HL-60 (cell line): Measurements from ENCODE around the gene LYSMD3.
A peak's percentile ranks its signal among the peaks of the same experiment; 100 is the strongest.
"Not testable (repeated sequence)": the region's sequence is repeated elsewhere in the genome, so short reads cannot be mapped to it uniquely, and the experiment has no call there.

ENCODE experiments used
- DNase-seq, 2 experiments: peaks; one replicate each; pipeline ENCODE4 v3.0.0-alpha.2; 2010 to 2020; ENCODE audit warnings: low read depth in 1 of 2, low spot score in 1 of 2
- H3K27ac ChIP-seq: fragments of 250-450 bp; sonication (Bioruptor Pico); replicated peaks from 2 replicates; pipeline ENCODE4 v1.5.1; 2020; ENCODE audit warnings: mild to moderate bottlenecking, moderate library complexity
- H3K27me3 ChIP-seq: fragments of 250-450 bp; sonication (Bioruptor Pico); 2 replicates; pipeline ENCODE4 v1.5.1; 2021; ENCODE audit warnings: mild to moderate bottlenecking, moderate library complexity; ENCODE audit not compliant: insufficient read depth, poor library complexity, severe bottlenecking
- H3K4me3 ChIP-seq: replicated peaks from 2 replicates; pipeline ENCODE4 v1.5.1; 2011; ENCODE audit warnings: mild to moderate bottlenecking, control low read depth, low read length; ENCODE audit not compliant: insufficient read depth
- GABPA ChIP-seq: IDR thresholded peaks from 2 replicates; pipeline ENCODE4 v1.6.1; 2012; ENCODE audit warnings: low read depth
- POLR2AphosphoS5 ChIP-seq: IDR thresholded peaks from 2 replicates; pipeline ENCODE4 v1.6.1; 2012; ENCODE audit warnings: low read depth
- SPI1 ChIP-seq: IDR thresholded peaks from 2 replicates; pipeline ENCODE4 v1.6.1; 2012; ENCODE audit warnings: low read depth, mild to moderate bottlenecking, borderline replicate concordance
- long read RNA-seq: library from polyadenylated mRNA; unstranded; transcript quantifications from one replicate; pipeline ENCODE4 v2.0.0, GENCODE V29; 2020
- TF ChIP-seq, protein P1 (sequence below): IDR thresholded peaks from 2 replicates; pipeline ENCODE4 v1.6.1; 2012; ENCODE audit warnings: low read depth; ENCODE audit not compliant: insufficient replicate concordance
- TF ChIP-seq, protein P2 (sequence below): IDR thresholded peaks from one replicate; pipeline ENCODE4 v1.5.1; 2011; ENCODE audit warnings: low read length, control low read depth, inconsistent platforms; ENCODE audit not compliant: insufficient read depth

LYSMD3 gene
- long read RNA-seq, full-length matches to known transcripts = 21 of 37 reads
- long read RNA-seq, partial matches to known transcripts = 0 of 37 reads
- long read RNA-seq, other reads (novel, unspliced or antisense) = 16 of 37 reads

DNA sequence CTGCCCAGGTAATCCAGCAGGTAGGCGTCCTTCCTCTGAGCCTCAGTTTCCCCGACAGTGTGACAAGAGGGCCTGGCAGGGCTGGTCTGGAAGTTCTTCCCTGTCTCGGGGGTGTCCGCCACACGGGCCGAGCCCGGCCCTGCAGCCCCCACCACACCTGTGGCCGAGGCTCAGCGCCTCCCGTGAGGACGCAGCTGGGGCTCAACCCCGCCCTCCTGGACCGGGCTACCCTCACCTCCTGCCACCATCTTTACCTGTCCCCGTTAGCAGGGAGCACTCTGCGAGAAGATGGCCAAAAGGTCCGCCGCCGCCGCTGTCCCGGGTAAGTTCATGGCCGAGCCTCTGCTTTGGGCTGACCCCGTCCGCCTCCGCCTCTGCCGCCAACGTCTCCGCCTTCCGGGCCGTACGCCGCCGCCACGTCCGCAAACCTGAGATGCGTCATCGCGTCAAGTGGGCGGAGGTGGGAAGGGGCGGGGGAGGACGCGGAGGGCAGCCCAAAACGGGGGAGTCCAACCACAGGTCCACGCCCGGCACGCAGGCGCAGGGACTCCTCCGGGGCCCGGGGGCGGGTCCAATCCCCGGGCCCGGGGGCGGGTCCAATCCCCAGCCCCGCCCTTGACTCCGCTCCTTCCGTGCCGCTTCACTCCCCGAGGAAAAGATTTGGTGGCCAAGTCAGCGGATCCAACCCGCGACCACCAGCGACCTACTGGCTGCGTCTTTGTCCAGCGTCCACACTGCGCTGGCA lies at the start of gene LYSMD3:
Gene LYSMD3, minus strand, starts transcription at position 391 of the 745 bp plus-strand sequence. CDS start 4,295 bp downstream, outside the sequence.
- TF ChIP-seq POLR2AphosphoS5 = peak; percentile 59; the same call in 1 of the 2 replicates
- no peak for TF ChIP-seq GABPA
- TF ChIP-seq, protein P1, sequence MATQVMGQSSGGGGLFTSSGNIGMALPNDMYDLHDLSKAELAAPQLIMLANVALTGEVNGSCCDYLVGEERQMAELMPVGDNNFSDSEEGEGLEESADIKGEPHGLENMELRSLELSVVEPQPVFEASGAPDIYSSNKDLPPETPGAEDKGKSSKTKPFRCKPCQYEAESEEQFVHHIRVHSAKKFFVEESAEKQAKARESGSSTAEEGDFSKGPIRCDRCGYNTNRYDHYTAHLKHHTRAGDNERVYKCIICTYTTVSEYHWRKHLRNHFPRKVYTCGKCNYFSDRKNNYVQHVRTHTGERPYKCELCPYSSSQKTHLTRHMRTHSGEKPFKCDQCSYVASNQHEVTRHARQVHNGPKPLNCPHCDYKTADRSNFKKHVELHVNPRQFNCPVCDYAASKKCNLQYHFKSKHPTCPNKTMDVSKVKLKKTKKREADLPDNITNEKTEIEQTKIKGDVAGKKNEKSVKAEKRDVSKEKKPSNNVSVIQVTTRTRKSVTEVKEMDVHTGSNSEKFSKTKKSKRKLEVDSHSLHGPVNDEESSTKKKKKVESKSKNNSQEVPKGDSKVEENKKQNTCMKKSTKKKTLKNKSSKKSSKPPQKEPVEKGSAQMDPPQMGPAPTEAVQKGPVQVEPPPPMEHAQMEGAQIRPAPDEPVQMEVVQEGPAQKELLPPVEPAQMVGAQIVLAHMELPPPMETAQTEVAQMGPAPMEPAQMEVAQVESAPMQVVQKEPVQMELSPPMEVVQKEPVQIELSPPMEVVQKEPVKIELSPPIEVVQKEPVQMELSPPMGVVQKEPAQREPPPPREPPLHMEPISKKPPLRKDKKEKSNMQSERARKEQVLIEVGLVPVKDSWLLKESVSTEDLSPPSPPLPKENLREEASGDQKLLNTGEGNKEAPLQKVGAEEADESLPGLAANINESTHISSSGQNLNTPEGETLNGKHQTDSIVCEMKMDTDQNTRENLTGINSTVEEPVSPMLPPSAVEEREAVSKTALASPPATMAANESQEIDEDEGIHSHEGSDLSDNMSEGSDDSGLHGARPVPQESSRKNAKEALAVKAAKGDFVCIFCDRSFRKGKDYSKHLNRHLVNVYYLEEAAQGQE = no peak

DNA sequence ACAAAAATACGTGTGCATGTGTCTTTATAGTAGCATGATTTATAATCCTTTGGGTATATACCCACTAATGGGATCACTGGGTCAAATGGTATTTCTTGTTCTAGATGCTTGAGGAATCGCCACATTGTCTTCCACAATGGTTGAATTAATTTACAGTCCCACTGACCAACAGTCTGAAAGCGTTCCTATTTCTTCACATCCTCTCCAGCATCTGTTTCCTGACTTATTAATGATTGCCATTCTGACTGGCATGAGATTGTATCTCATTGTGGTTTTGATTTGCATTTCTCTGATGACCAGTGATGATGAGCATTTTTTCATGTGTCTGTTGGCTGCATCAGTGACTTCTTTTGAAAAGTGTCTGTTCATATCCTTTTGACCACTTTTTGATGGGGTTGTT lies 47.2 kb upstream of the LYSMD3 start:
- H3K4me3 ChIP-seq, H3K27ac ChIP-seq, DNase-seq, H3K27me3 ChIP-seq: not testable (repeated sequence)

More for the DNA sequence above, at the start of gene LYSMD3:
- Histone ChIP-seq H3K4me3 (peak within 1 kb of the TSS; percentile 92), H3K27me3 (no peaks in the 10 kb centered on the region), H3K27ac (peak within 1 kb of the TSS; percentile 78)
- peak; percentile 62 to 90 for DNase-seq

DNA sequence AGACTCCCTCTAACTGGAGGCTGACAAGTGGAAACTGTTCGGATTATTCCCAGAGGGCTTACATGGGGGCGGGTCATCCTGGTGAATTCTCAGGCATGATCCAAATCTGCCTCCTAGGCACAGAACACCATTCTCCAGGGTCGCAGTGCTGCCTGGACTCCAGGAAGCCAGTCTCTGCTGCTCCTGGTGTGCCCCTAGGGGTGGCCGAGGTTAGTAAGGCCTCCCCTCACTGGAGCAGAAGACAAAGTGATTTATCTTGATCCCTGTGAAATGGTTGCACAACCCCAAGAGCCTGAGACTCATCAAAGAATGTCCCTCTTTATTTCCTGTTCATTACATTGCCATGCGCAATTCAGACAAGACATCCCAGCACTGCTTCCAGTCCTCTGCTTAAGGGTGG lies 46.3 kb upstream of the LYSMD3 start:
- no peak for TF ChIP-seq POLR2AphosphoS5
- TF ChIP-seq SPI1 = no peak
- TF ChIP-seq, protein P2, sequence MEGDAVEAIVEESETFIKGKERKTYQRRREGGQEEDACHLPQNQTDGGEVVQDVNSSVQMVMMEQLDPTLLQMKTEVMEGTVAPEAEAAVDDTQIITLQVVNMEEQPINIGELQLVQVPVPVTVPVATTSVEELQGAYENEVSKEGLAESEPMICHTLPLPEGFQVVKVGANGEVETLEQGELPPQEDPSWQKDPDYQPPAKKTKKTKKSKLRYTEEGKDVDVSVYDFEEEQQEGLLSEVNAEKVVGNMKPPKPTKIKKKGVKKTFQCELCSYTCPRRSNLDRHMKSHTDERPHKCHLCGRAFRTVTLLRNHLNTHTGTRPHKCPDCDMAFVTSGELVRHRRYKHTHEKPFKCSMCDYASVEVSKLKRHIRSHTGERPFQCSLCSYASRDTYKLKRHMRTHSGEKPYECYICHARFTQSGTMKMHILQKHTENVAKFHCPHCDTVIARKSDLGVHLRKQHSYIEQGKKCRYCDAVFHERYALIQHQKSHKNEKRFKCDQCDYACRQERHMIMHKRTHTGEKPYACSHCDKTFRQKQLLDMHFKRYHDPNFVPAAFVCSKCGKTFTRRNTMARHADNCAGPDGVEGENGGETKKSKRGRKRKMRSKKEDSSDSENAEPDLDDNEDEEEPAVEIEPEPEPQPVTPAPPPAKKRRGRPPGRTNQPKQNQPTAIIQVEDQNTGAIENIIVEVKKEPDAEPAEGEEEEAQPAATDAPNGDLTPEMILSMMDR = no peak
- TF ChIP-seq GABPA = no peak
- TF ChIP-seq, protein P1 = no peak
- H3K4me3 ChIP-seq = no peak overlapping the region
- DNase-seq = no peak
- H3K27me3 ChIP-seq = no peaks in the 10 kb centered on the region
- H3K27ac ChIP-seq = no peak overlapping the region

DNA sequence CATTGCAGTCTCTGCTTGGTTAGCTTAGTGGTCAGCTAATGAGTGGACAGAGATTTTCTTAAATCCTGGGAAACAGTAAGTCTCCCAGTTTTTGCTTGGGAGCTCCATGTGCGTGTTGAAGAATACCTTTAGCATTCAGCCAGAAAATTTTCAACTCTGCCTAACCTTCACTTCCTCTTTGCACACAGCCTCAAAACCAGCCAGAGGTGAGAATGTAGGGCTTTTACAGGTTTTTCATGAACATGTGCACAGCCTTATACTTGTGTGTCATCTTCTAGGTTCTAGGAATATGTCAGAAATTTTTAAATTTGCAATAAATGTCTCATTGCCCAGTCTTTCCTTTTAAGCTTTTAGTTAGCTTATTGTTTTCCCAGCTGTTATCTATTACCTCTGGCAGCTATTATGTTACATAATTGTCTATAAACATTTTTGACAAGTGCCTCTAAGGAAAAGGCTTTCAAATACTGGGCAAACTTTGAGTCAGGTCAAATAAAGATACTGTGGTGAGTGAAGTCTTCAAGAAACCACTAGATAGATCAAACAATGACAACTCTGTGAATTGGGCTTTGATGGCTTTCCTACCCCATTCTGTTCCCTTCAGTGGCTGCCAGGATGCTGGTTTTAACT lies 41.9 kb upstream of the LYSMD3 start:
- no peaks in the 10 kb centered on the region for H3K27me3 ChIP-seq
- no peak overlapping the region for H3K4me3 ChIP-seq
- no peak for TF ChIP-seq GABPA
- TF ChIP-seq, protein P2 = no peak
- TF ChIP-seq, protein P1 = no peak
- TF ChIP-seq POLR2AphosphoS5 = no peak
- no peak; the same call in 1 of the 2 replicates for TF ChIP-seq SPI1
- H3K27ac ChIP-seq = no peak overlapping the region
- DNase-seq = no peak
